A549 (cell line): ENCODE results near the gene RABIF.

Experiments
- CBX2 ChIP-seq: fragments of 200-600 bp; sonication (generic); IDR thresholded peaks from 2 replicates; pipeline ENCODE4 v1.6.1; 2016; ENCODE audit warnings: low read depth, mild to moderate bottlenecking, borderline replicate concordance
- HDAC2 ChIP-seq: fragments of 200-600 bp; sonication (generic); IDR thresholded peaks from 2 replicates; pipeline ENCODE4 v1.6.1; 2016
- HOXA7 ChIP-seq: fragments of 250-450 bp; sonication (Bioruptor Pico); IDR thresholded peaks from 2 replicates; pipeline ENCODE4 v1.5.0; 2020; ENCODE audit warnings: mild to moderate bottlenecking, moderate library complexity
- HOXB13 ChIP-seq: fragments of 250-450 bp; sonication (Bioruptor Pico); IDR thresholded peaks from 2 replicates; pipeline ENCODE4 v1.5.0; 2020; ENCODE audit warnings: low read depth, mild to moderate bottlenecking, moderate library complexity
- POLR2AphosphoS2 ChIP-seq: conservative IDR thresholded peaks from 2 replicates; pipeline ENCODE4 v1.6.1; 2012; ENCODE audit warnings: low read length, improper control_type of control experiment, inconsistent platforms
- SREBF2 ChIP-seq: fragments of 450-650 bp; IDR thresholded peaks from 2 replicates; pipeline ENCODE4 v1.6.1; 2014; ENCODE audit warnings: mild to moderate bottlenecking, moderate library complexity
- TF ChIP-seq, protein P1 (sequence below): fragments of 250-450 bp; sonication (Bioruptor Pico); IDR thresholded peaks from 2 replicates; pipeline ENCODE4 v1.5.0; 2021; ENCODE audit warnings: mild to moderate bottlenecking, moderate library complexity, borderline replicate concordance
- TF ChIP-seq, protein P2 (sequence below): fragments of >200 bp; sonication (Bioruptor Twin); formaldehyde crosslinking; IDR thresholded peaks from 3 replicates; pipeline ENCODE4 v1.5.1; 2016
- TF ChIP-seq, protein P3 (sequence below): fragments of 450-650 bp; IDR thresholded peaks from 2 replicates; pipeline ENCODE4 v1.6.1; 2014; ENCODE audit warnings: antibody characterized with exemption

DNA sequence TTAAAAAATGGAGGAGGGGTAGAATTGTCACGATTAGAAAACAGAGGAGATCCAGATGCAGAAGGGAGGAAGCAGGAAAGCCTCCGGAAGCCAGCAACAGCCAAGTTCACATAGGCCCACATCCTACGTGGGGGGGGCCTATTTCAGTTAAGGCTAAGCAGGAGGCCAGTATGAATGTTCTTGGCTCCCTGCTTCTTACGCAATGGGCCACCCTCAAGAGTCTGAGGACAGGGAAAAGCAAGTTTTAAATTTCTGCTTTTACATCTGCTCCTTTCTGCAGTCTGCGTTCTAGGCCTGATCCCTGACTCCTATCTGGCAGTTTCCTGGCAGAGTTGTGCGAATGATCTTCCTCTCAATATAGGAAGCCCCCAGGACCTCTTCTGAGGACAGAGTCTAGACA lies 30.6 kb downstream of the RABIF start:
- no peak for TF ChIP-seq CBX2
- TF ChIP-seq, protein P1, sequence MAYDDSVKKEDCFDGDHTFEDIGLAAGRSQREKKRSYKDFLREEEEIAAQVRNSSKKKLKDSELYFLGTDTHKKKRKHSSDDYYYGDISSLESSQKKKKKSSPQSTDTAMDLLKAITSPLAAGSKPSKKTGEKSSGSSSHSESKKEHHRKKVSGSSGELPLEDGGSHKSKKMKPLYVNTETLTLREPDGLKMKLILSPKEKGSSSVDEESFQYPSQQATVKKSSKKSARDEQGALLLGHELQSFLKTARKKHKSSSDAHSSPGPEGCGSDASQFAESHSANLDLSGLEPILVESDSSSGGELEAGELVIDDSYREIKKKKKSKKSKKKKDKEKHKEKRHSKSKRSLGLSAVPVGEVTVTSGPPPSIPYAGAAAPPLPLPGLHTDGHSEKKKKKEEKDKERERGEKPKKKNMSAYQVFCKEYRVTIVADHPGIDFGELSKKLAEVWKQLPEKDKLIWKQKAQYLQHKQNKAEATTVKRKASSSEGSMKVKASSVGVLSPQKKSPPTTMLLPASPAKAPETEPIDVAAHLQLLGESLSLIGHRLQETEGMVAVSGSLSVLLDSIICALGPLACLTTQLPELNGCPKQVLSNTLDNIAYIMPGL: no peak
- TF ChIP-seq, protein P2, sequence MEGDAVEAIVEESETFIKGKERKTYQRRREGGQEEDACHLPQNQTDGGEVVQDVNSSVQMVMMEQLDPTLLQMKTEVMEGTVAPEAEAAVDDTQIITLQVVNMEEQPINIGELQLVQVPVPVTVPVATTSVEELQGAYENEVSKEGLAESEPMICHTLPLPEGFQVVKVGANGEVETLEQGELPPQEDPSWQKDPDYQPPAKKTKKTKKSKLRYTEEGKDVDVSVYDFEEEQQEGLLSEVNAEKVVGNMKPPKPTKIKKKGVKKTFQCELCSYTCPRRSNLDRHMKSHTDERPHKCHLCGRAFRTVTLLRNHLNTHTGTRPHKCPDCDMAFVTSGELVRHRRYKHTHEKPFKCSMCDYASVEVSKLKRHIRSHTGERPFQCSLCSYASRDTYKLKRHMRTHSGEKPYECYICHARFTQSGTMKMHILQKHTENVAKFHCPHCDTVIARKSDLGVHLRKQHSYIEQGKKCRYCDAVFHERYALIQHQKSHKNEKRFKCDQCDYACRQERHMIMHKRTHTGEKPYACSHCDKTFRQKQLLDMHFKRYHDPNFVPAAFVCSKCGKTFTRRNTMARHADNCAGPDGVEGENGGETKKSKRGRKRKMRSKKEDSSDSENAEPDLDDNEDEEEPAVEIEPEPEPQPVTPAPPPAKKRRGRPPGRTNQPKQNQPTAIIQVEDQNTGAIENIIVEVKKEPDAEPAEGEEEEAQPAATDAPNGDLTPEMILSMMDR: no peak
- TF ChIP-seq POLR2AphosphoS2: no peak
- TF ChIP-seq SREBF2: no peak
- TF ChIP-seq, protein P3, sequence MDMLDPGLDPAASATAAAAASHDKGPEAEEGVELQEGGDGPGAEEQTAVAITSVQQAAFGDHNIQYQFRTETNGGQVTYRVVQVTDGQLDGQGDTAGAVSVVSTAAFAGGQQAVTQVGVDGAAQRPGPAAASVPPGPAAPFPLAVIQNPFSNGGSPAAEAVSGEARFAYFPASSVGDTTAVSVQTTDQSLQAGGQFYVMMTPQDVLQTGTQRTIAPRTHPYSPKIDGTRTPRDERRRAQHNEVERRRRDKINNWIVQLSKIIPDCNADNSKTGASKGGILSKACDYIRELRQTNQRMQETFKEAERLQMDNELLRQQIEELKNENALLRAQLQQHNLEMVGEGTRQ: no peak
- no peak for TF ChIP-seq HOXA7 (CRISPR knock-in tag)
- TF ChIP-seq HOXB13 (CRISPR knock-in tag): no peak
- TF ChIP-seq HDAC2: no peak
